ENCODE data around the gene RBM19.

The RBM19 gene

GRCh38 chr12:113879658-113880057 is 86.5 kb downstream of the RBM19 start:
- no peak for FAIRE-seq

- FAIRE-seq: no peak
These were observed 88.5 kb downstream of the RBM19 start for GRCh38 chr12:113877607-113878006.

- FAIRE-seq: no peak
These were observed 90.0 kb downstream of the RBM19 start for GRCh38 chr12:113876160-113876559.

- FAIRE-seq: no peak
These were observed 90.4 kb downstream of the RBM19 start for GRCh38 chr12:113875691-113876090.

- no peak for FAIRE-seq
These were observed 91.0 kb downstream of the RBM19 start for GRCh38 chr12:113874999-113875561.

- no peak for FAIRE-seq
These were observed 91.8 kb downstream of the RBM19 start for GRCh38 chr12:113874326-113874725.

GRCh38 chr12:113873740-113874139 is 92.4 kb downstream of the RBM19 start:
- no peak for FAIRE-seq

GRCh38 chr12:113870890-113871289 is 95.2 kb downstream of the RBM19 start:
- no peak for FAIRE-seq

GRCh38 chr12:113870035-113870434 is 96.1 kb downstream of the RBM19 start:
- no peak for FAIRE-seq

- FAIRE-seq: no peak
These were observed 97.8 kb downstream of the RBM19 start for GRCh38 chr12:113868365-113868764.

- no peak for FAIRE-seq
These were observed 98.9 kb downstream of the RBM19 start for GRCh38 chr12:113867258-113867657.

- no peak for FAIRE-seq
These were observed 99.6 kb downstream of the RBM19 start for GRCh38 chr12:113866496-113866895.

GRCh38 chr12:113863455-113863845 is 102.7 kb downstream of the RBM19 start:
- FAIRE-seq: no peak

- FAIRE-seq: no peak
These were observed 103.3 kb downstream of the RBM19 start for GRCh38 chr12:113862590-113863454.

- no peak for FAIRE-seq
These were observed 104.3 kb downstream of the RBM19 start for GRCh38 chr12:113861708-113862312.

GRCh38 chr12:113860950-113861349 is 105.2 kb downstream of the RBM19 start:
- no peak for FAIRE-seq

- no peak for FAIRE-seq
These were observed 105.9 kb downstream of the RBM19 start for GRCh38 chr12:113860059-113860820.

GRCh38 chr12:113858841-113859386 is 107.2 kb downstream of the RBM19 start:
- no peak for FAIRE-seq

- no peak for FAIRE-seq
These were observed 108.8 kb downstream of the RBM19 start for GRCh38 chr12:113857371-113857770.

GRCh38 chr12:113855998-113856397 is 110.1 kb downstream of the RBM19 start:
- FAIRE-seq: no peak

GRCh38 chr12:113854385-113855142 is 111.6 kb downstream of the RBM19 start:
- FAIRE-seq: no peak

- FAIRE-seq: no peak
These were observed 112.6 kb downstream of the RBM19 start for GRCh38 chr12:113853491-113853890.

All from endometrium (tissue), 2 donors.